ENCODE data around the gene TMEM186. TPM values are rescaled to one million over a fixed set of nuclear protein-coding genes. Genes with fewer than 3 reads are reported as not detected.

Gene TMEM186
- 9.4 and 13.0 TPM in 2 replicates for total RNA-seq

GRCh38 chr16:8797364-8798173, at the start of gene TMEM186, which contains the start of gene PMM2:
Gene TMEM186 (minus strand): TSS chr16:8797639. CDS start chr16:8797614, 25 bp downstream.
Gene PMM2 (plus strand): TSS chr16:8797839. CDS start chr16:8797883, 44 bp downstream.

Other genes with a start within 250 kb of the TMEM186 start
- gene TMEM114, start 207.1 kb downstream of the TMEM186 start, total RNA-seq: not detected in 2 replicates
- 14.7 and 21.2 TPM in 2 replicates for gene METTL22, start 175.9 kb downstream of the TMEM186 start, total RNA-seq
- gene ABAT, start 123.0 kb downstream of the TMEM186 start, total RNA-seq: 1.4 and 3.8 TPM in 2 replicates
- gene PMM2, start 200 bp upstream of the TMEM186 start, total RNA-seq: 24.3 and 36.9 TPM in 2 replicates
- 80.7 and 112 TPM in 2 replicates for gene CARHSP1, start 71.4 kb upstream of the TMEM186 start, total RNA-seq
- not detected in 2 replicates for gene LITAFD, start 84.7 kb upstream of the TMEM186 start, total RNA-seq
- 81.3 and 98.4 TPM in 2 replicates for gene USP7, start 166.3 kb upstream of the TMEM186 start, total RNA-seq

Data from nasal cavity respiratory epithelium epithelial cell of viscerocranial mucosa (primary cell).